H1 (cell line): Measurements from ENCODE around the gene PRC1. TPM values are rescaled to one million over a fixed set of nuclear protein-coding genes. Genes with fewer than 3 reads are reported as not detected.
A peak's percentile ranks its signal among the peaks of the same experiment; 100 is the strongest.

Experiments used
- CTCF ChIA-PET: fragments of 300-600 bp; sonication (Branson Sonifier 250); formaldehyde crosslinking; loops from one replicate; lab custom pipeline; 2021; ENCODE audit not compliant: partially characterized antibody; lab: Charles Lee
- POLR2A ChIA-PET: fragments of 300-600 bp; sonication (Branson Sonifier 250); formaldehyde crosslinking; loops from one replicate; lab custom pipeline; 2021; ENCODE audit warnings: inconsistent platforms; ENCODE audit not compliant: partially characterized antibody; lab: Charles Lee
- DNase-seq, 2 experiments: peaks; one replicate each; pipeline versions ENCODE4 v3.0.0 to v3.0.0-alpha.2; 2010 to 2022; ENCODE audit warnings: low spot score in 2 of 2, low read depth in 1 of 2, mixed read lengths in 1 of 2
- FAIRE-seq: peaks from 2 replicates; lab custom pipeline; 2011; peaks lifted over from hg19 to GRCh38; lab: Jason Lieb, UNC
- H2AFZ ChIP-seq: 2 replicates; pipeline ENCODE4 v1.8.1; 2012; ENCODE audit warnings: low read length, inconsistent platforms
- H2AK5ac ChIP-seq: 2 replicates; pipeline ENCODE4 v1.6.1; 2013; ENCODE audit warnings: low read depth, low read length
- H2BK120ac ChIP-seq: replicated peaks from 2 replicates; pipeline ENCODE3; 2013; ENCODE audit warnings: low read depth, low read length, inconsistent platforms
- H2BK12ac ChIP-seq: 2 replicates; pipeline ENCODE4 v1.6.1; 2013; ENCODE audit warnings: low read depth, low read length
- H2BK15ac ChIP-seq: 2 replicates; pipeline ENCODE4 v1.6.1; 2013; ENCODE audit warnings: low read length
- H2BK20ac ChIP-seq: 2 replicates; pipeline ENCODE4 v1.6.1; 2013; ENCODE audit warnings: low read length
- H2BK5ac ChIP-seq: 2 replicates; pipeline ENCODE4 v1.6.1; 2013; ENCODE audit warnings: low read depth, low read length
- H3K14ac ChIP-seq: 2 replicates; pipeline ENCODE4 v1.6.1; 2013; ENCODE audit warnings: inconsistent platforms; ENCODE audit not compliant: insufficient read length
- H3K18ac ChIP-seq: 2 replicates; pipeline ENCODE4 v1.6.1; 2013; ENCODE audit warnings: low read length; ENCODE audit errors: extremely low read depth
- H3K23ac ChIP-seq: 2 replicates; pipeline ENCODE4 v1.6.1; 2013; ENCODE audit warnings: inconsistent platforms; ENCODE audit not compliant: insufficient read length
- H3K23me2 ChIP-seq: 2 replicates; pipeline ENCODE4 v1.6.1; 2013; ENCODE audit warnings: low read depth, low read length
- H3K27ac ChIP-seq: 2 replicates; pipeline ENCODE4 v1.6.1; 2011; ENCODE audit warnings: low read depth, low read length, inconsistent platforms
- H3K27me3 ChIP-seq, 4 experiments: replicated peaks in 1 of 4; 1 replicate in 1 of 4; 2 replicates in 3 of 4; pipeline versions ENCODE4 v1.6.1 to v1.8.1; 2011 to 2013; ENCODE audit warnings: low read length in 3 of 4, mild to moderate bottlenecking in 3 of 4, inconsistent platforms in 2 of 4, mixed read lengths in 2 of 4, moderate library complexity in 1 of 4; ENCODE audit not compliant: control insufficient read depth in 3 of 4, insufficient read depth in 3 of 4; ENCODE audit errors: extremely low read depth in 1 of 4
- H3K36me3 ChIP-seq, 4 experiments: 2 replicates each; pipeline versions ENCODE4 v1.6.1 to v1.8.1; 2011 to 2013; ENCODE audit warnings: mild to moderate bottlenecking in 4 of 4, low read length in 3 of 4, moderate library complexity in 2 of 4, control low read depth in 1 of 4, inconsistent platforms in 1 of 4; ENCODE audit not compliant: insufficient read depth in 4 of 4, control insufficient read depth in 2 of 4
- H3K4ac ChIP-seq: replicated peaks from 2 replicates; pipeline ENCODE3; 2013; ENCODE audit warnings: low read length, low read depth, mixed read lengths, inconsistent platforms; ENCODE audit not compliant: insufficient read length
- H3K4me1 ChIP-seq, 4 experiments: replicated peaks in 1 of 4; 1 replicate in 1 of 4; 2 replicates in 3 of 4; pipeline versions ENCODE4 v1.6.1 to v1.8.1; 2011 to 2013; ENCODE audit warnings: low read length in 3 of 4, inconsistent platforms in 2 of 4, mixed read lengths in 1 of 4; ENCODE audit not compliant: insufficient read depth in 4 of 4, control insufficient read depth in 3 of 4
- H3K4me2 ChIP-seq, 2 experiments: 2 replicates each; pipeline versions ENCODE4 v1.6.1 to v1.8.1; 2011 to 2013; ENCODE audit warnings: low read depth in 2 of 2, low read length in 2 of 2, control low read depth in 1 of 2, inconsistent platforms in 1 of 2, mild to moderate bottlenecking in 1 of 2; ENCODE audit not compliant: insufficient read depth in 1 of 2
- H3K4me3 ChIP-seq, 4 experiments: fragments of 200-600, 300-600 bp in 1 of 4; sonication (generic), shearing (Covaris generic), sonication (Bioruptor Twin) in 1 of 4; 2 replicates each; pipeline versions ENCODE4 v1.5.1 to v1.8.1; 2011 to 2016; ENCODE audit warnings: low read length in 4 of 4, low read depth in 3 of 4, control low read depth in 2 of 4, inconsistent platforms in 2 of 4, mild to moderate bottlenecking in 2 of 4, mixed read lengths in 1 of 4, moderate library complexity in 1 of 4; ENCODE audit not compliant: insufficient read depth in 2 of 4; ENCODE audit errors: extremely low read depth in 1 of 4
- H3K56ac ChIP-seq: replicated peaks from 2 replicates; pipeline ENCODE3; 2013; ENCODE audit warnings: low read depth, mild to moderate bottlenecking, mixed read lengths, low read length, inconsistent platforms; ENCODE audit not compliant: insufficient read length
- H3K79me1 ChIP-seq: 2 replicates; pipeline ENCODE4 v1.6.1; 2013; ENCODE audit warnings: low read depth, low read length, control low read depth
- H3K79me2 ChIP-seq, 2 experiments: 2 replicates each; pipeline versions ENCODE4 v1.6.1 to v1.8.1; 2012 to 2013; ENCODE audit warnings: low read length in 2 of 2, mild to moderate bottlenecking in 2 of 2, inconsistent platforms in 1 of 2; ENCODE audit not compliant: insufficient read depth in 2 of 2, control insufficient read depth in 1 of 2
- H3K9ac ChIP-seq, 4 experiments: replicated peaks in 1 of 4; 1 replicate in 1 of 4; 2 replicates in 3 of 4; pipeline versions ENCODE4 v1.6.1 to v1.8.1; 2011 to 2013; ENCODE audit warnings: low read depth in 3 of 4, low read length in 3 of 4, control low read depth in 2 of 4, mild to moderate bottlenecking in 2 of 4, moderate library complexity in 2 of 4, inconsistent platforms in 1 of 4; ENCODE audit errors: extremely low read depth in 1 of 4
- H3K9me3 ChIP-seq, 2 experiments: 2 replicates each; pipeline versions ENCODE4 v1.6.1 to v1.8.1; 2012 to 2013; ENCODE audit warnings: mild to moderate bottlenecking in 2 of 2, moderate library complexity in 2 of 2, control low read depth in 1 of 2, inconsistent platforms in 1 of 2, low read depth in 1 of 2, low read length in 1 of 2, mixed read lengths in 1 of 2; ENCODE audit not compliant: insufficient read depth in 2 of 2
- H4K20me1 ChIP-seq, 2 experiments: replicated peaks in 1 of 2; 2 replicates each; pipeline versions ENCODE3 to v1.8.1; 2011 to 2013; ENCODE audit warnings: inconsistent platforms in 2 of 2, low read length in 2 of 2, mild to moderate bottlenecking in 1 of 2; ENCODE audit not compliant: insufficient read depth in 2 of 2, control insufficient read depth in 1 of 2
- H4K5ac ChIP-seq: 2 replicates; pipeline ENCODE4 v1.6.1; 2013; ENCODE audit warnings: low read length, low read depth, mixed read lengths, inconsistent platforms; ENCODE audit not compliant: insufficient read length
- H4K8ac ChIP-seq: 2 replicates; pipeline ENCODE4 v1.8.0; 2013; ENCODE audit warnings: mild to moderate bottlenecking, moderate library complexity, low read length, inconsistent platforms; ENCODE audit not compliant: insufficient read depth; ENCODE audit errors: extremely low read depth
- H4K91ac ChIP-seq: replicated peaks from 2 replicates; pipeline ENCODE3; 2013; ENCODE audit warnings: low read length, mixed read lengths, inconsistent platforms; ENCODE audit not compliant: insufficient read length
- ATF2 ChIP-seq: IDR thresholded peaks from 2 replicates; pipeline ENCODE4 v1.6.1; 2012; ENCODE audit warnings: low read length, inconsistent platforms
- BACH1 ChIP-seq: IDR thresholded peaks from 2 replicates; pipeline ENCODE4 v1.6.1; 2012; ENCODE audit warnings: low read length, improper control_type of control experiment
- CREB1 ChIP-seq: IDR thresholded peaks from 2 replicates; pipeline ENCODE4 v1.6.1; 2012; ENCODE audit warnings: inconsistent platforms
- CTCF ChIP-seq, 3 experiments: IDR thresholded peaks; 1 replicate in 2 of 3; 2 replicates in 1 of 3; pipeline versions ENCODE4 v1.5.1 to v1.6.1; 2011; ENCODE audit warnings: low read length in 3 of 3, mild to moderate bottlenecking in 3 of 3, inconsistent platforms in 2 of 3, low read depth in 1 of 3, moderate library complexity in 1 of 3; ENCODE audit not compliant: insufficient read depth in 1 of 3; ENCODE audit errors: control extremely low read depth in 1 of 3
- POLR2A ChIP-seq, 2 experiments: IDR thresholded peaks; 1 replicate in 1 of 2; 2 replicates in 1 of 2; pipeline ENCODE4 v1.6.1; 2011; ENCODE audit warnings: low read depth in 2 of 2, low read length in 2 of 2, mild to moderate bottlenecking in 2 of 2; ENCODE audit errors: control extremely low read depth in 1 of 2
- POU5F1 ChIP-seq: IDR thresholded peaks from 2 replicates; pipeline ENCODE4 v1.6.1; 2011; ENCODE audit warnings: low read depth, mild to moderate bottlenecking, low read length, moderate library complexity
- SP1 ChIP-seq: IDR thresholded peaks from 2 replicates; pipeline ENCODE4 v1.6.1; 2011; ENCODE audit warnings: low read depth, low read length
- WGBS, 2 experiments: shearing (Covaris generic) in 1 of 2; methylation state at CpG; one replicate each; pipeline versions ENCODE4 v1.1.6 to v1.1.7; 2013 to 2015; ENCODE audit warnings: low lambda C conversion rate in 2 of 2, mixed read lengths in 2 of 2, inconsistent platforms in 1 of 2, low coverage in 1 of 2, missing lambda C conversion rate in 1 of 2; ENCODE audit not compliant: insufficient replicate concordance in 2 of 2, insufficient coverage in 1 of 2, insufficient read length in 1 of 2; ENCODE audit errors: extremely low coverage in 1 of 2, missing lambda C conversion rate in 1 of 2; 5-methylcytosine and 5-hydroxymethylcytosine counted together
- polyA plus RNA-seq, 7 experiments: library from polyadenylated mRNA; depleted of rRNA in 3 of 7; stranded (reverse) in 5 of 7; unstranded in 2 of 7; fragments of >200 nt in 5 of 7; fragments of 200-250 nt in 2 of 7; gene quantifications; 1 replicate in 5 of 7; 2 replicates in 1 of 7; 4 replicates in 1 of 7; pipeline versions ENCODE4 v1.2.1 to v1.2.3, GENCODE V29; 2011 to 2013; ENCODE audit warnings: missing spikeins in 2 of 7, mixed read lengths in 2 of 7
- total RNA-seq: library from RNA; stranded (reverse); fragmentation: NEBNext Ultra II Directional; extraction: Animal tissue kit (Norgen Biotek cat#: 25700); gene quantifications from 2 replicates; pipeline ENCODE4 v1.2.1, GENCODE V29; 2021

PRC1 gene
- total and polyA plus RNA-seq, 2 of the 8 experiments (the other 6 are each of a cell fraction or from before 2014, with no cell fraction given) = 90.7 to 181 TPM

- no peak overlapping the region for H3K27ac ChIP-seq
- TF ChIP-seq CREB1 (0 out of 2 replicates have a peak, but pooled peaks have one; percentile 30), POLR2A (IDR thresholded peaks at IDR 0.05; ENCODE audit: control extremely low read depth in 1 of 2, low read depth in 2 of 2, low read length in 2 of 2) (no peak), POU5F1 (no peak), BACH1 (no peak), ATF2 (no peak), CTCF (IDR thresholded peaks at IDR 0.05; ENCODE audit: control extremely low read depth in 1 of 3, insufficient read depth in 1 of 3, low read depth in 1 of 3, low read length in 3 of 3) (peak; percentile 88 to 95 (median 89)), SP1 (0 out of 2 replicates have a peak, but pooled peaks have one; percentile 2)
These were observed 59.9 kb downstream of the PRC1 start for GRCh38 chr15:90934256-90934948.

More at GRCh38 chr15:90934256-90934948, 59.9 kb downstream of the PRC1 start:
- Histone ChIP-seq H3K9ac (no peak overlapping the region), H3K14ac (no peak overlapping the region), H3K23ac (no peak overlapping the region), H2BK20ac (no peak overlapping the region), H2AFZ (peak overlapping the region; percentile 48; the same call in 1 of the 2 replicates), H2AK5ac (no peak overlapping the region), H2BK120ac (no peak overlapping the region), H2BK5ac (no peak overlapping the region), H3K23me2 (peaks cover 11% of the 10 kb centered on the region; the same call in 1 of the 2 replicates), H3K9me3 (no peaks in the 10 kb centered on the region), H3K36me3 (peaks cover 0 to 12% (median 5%) of the 10 kb centered on the region in 4 experiments; a peak in 6 of 8 replicates), H4K8ac (0 out of 2 replicates have a peak overlapping the region, but pooled peaks have one; percentile 9), H4K5ac (no peak overlapping the region), H3K4me3 (peak overlapping the region; percentile 59 to 80 (median 72)), H2BK12ac (no peak overlapping the region), H2BK15ac (no peak overlapping the region), H3K79me1 (no peaks in the 10 kb centered on the region; the same call in 1 of the 2 replicates), H4K20me1 (peaks cover 0 to 4% of the 10 kb centered on the region in 2 experiments), H3K4me2 (peak overlapping the region; percentile 63 to 96), H3K56ac (no peak overlapping the region), H3K27me3 (0 out of 7 replicates have a peak, but pooled peaks cover 0 to 4% (median 0%) of the 10 kb centered on the region in 4 experiments), H3K79me2 (no peaks in the 10 kb centered on the region), H4K91ac (no peak overlapping the region), H3K4me1 (peaks cover 0 to 13% (median 7%) of the 10 kb centered on the region in 4 experiments; a peak in 6 of 7 replicates), H3K18ac (no peak overlapping the region; the same call in 1 of the 2 replicates), H3K4ac (no peak overlapping the region)
- FAIRE-seq = no peak
- POLR2A ChIA-PET = interaction anchor here (0.7 to 5.0 kb wide), 10 partner anchors 8 to 522 kb away, joined by 3 to 24 read pairs (median 5); partner anchors contain the start of genes MAN2A2, RCCD1 and VPS33B
- 10% methylated on average over 16 of the region's 19 CpGs; no CpG with 5 or more reads in 1 of the 2 experiments for WGBS, 2 experiments
- DNase-seq = peak in 1 of 2 experiments; percentile 94
- CTCF ChIA-PET = interaction anchor here (0.5 to 20.7 kb wide), 39 partner anchors 9 to 763 kb away, joined by 3 to 306 read pairs (median 4); partner anchors contain the start of genes FES, FURIN, MAN2A2 and PRC1
